Kidney tubule cell (primary cell): Measurements from ENCODE around the gene IL12RB1.
"Not testable (repeated sequence)": the region's sequence is repeated elsewhere in the genome, so short reads cannot be mapped to it uniquely, and the experiment has no call there.

Source experiments
- DNase-seq: peaks from one replicate; pipeline ENCODE4 v3.0.0-alpha.2; 2018; ENCODE audit warnings: low spot score

The IL12RB1 gene

GRCh38 chr19:18045307-18046050 is 41.3 kb downstream of the IL12RB1 start:
- no peak for DNase-seq

GRCh38 chr19:18044825-18045304 is 41.9 kb downstream of the IL12RB1 start:
- DNase-seq, result peak; percentile 88

GRCh38 chr19:18043676-18044075 is 43.1 kb downstream of the IL12RB1 start:
- DNase-seq, result no peak

DNA sequence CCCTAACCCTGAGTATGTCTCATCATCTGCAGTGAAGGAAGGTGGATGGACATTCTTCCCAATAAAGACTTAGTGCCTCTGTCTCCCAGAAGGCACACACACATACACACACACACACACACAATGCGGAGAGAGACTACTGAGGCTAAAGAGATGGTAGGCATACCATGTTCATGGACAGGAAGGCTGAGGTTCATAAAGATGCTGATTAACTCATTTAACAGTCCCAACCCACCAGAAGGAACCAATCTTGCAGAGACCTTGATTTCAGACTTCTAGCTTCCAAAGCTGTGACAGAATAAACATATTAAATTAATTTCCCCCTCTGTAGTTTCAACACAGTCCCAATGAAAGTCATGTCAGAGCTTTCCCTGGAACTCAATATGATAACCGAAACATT is 45.7 kb downstream of the IL12RB1 start:
- no peak for DNase-seq

- not testable (repeated sequence) for DNase-seq
Observed at GRCh38 chr19:18032102-18032501, 54.6 kb downstream of the IL12RB1 start.

DNA sequence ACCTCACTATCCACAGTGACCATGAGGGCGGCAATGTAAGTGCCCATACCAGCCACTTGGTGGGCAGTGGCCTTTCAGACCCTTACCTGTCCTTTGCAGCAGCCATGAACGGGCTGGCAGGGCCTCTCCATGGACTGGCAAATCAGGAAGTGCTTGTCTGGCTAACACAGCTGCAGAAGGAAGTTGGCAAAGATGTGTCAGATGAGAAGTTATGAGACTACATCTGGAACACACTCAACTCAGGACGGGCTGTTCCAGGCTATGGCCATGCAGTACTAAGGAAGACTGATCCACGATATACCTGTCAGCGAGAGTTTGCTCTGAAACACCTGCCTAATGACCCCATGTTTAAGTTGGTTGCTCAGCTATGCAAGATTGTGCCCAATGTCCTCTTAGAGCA is 55.3 kb downstream of the IL12RB1 start:
- not testable (repeated sequence) for DNase-seq

GRCh38 chr19:18029617-18030338 is 57.0 kb downstream of the IL12RB1 start:
- DNase-seq, result peak; percentile 79

GRCh38 chr19:18027151-18027550 is 59.6 kb downstream of the IL12RB1 start:
- DNase-seq, result no peak

DNA sequence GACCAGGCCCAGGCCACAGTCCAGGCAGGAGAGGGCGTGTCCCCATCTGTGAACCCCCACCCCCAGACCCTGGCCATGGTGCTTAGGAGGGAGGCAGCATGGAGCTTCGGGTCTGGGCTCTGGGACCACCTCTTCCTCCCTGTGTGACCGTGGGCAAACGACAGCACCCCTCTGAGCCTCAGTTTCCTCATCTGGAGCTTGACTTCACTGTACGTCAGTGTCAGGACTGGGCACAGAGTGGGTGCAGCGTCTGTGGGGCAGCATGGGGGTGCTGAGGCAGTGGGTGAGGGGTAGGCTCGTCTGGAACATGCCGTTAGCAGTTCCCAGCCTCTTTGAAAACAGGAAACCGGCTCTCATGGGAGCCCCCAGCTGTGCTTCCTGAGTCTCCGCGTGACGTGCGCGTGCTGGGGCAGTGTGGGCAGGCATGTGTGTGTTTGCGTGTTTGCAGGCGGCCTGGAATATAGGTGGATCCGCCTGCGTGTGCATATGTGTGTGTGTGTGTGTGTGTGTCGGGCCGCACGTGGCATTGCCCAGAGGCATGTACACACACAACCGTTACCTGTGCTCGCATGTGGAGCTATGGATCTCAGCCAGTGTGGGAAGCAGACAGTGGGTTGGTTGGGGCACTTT is 63.0 kb downstream of the IL12RB1 start:
- no peak for DNase-seq

- peak; percentile 89 for DNase-seq
Observed at GRCh38 chr19:18021121-18021755, 65.5 kb downstream of the IL12RB1 start.

DNA sequence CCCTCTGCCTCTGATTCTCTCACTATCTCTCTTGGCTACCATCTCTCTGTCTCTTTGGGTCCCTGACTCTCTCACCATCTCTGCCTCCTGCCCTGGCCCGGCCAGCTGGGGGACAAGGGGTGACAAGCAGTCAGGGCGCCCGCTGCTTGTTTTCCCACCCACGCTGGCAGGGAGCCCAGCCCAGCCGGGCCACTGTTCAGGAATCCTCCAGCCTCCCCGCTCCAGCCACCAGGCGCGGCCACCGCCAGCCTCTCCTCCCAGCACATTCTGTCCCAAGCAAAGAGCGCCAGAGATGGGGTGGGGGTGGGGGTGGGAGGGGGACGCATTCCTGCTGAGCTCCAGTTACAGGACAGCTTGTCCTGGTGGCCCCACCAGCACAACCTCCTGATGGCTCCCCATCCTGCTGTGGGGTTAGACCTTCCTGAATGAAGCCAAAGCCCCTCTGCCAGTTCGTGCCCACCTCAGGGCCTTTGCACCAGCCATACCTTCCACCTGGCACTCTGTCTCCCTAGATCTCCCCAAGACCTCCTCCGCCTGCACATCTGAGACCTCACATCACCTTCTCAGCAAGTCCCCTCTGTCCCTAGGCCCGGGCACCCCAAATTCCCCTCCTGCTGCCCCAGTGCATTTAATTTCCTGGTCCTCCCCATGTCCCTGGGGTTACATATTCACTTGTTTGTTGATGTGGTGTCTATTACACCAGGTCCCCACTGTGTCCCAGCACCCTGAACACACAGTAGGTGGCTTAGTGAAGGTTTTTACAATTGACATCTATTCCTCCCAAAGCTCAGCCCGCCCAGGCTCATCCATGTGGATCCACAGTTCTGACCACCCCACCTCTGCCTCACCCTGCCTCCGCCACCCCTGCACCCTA is 66.3 kb downstream of the IL12RB1 start:
- DNase-seq, result peak; percentile 37

DNA sequence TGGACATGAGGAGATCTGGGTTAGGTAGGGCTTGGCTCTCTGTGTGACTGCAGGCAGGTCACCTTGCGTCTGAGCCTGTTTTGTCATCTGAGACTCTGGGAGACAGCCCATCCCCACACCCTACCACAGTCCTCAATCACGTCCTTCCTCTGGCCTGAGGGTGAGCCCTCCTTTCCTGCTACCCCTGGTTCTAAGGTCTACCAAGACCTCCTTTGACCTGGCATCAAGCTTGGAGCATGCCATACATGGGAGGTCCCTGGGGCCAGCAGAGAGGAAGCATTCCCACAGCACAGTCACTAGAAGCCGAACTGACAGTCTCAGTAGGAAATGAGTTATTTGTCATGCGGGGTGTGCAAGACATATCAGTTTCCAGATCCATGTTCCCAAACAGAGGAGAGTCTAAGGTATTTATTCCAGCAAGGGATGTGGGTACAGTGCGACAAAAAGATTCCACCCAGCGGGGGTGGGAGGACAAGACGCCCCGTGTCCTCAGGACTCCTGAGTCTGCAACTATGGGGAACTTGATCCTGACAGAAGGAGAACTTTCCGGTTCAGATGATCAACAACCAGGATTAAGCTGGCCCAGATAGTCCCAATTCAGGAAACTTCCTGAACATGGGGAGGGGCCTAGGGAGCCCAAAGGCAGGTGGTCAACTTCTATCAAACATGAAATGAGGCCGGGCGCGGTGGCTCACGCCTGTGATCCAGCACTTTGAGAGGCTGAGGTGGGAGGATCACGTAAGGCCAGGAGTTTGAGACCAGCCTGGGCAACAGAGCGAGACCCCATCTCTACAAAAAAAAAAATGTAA is 69.3 kb downstream of the IL12RB1 start:
- no peak for DNase-seq

GRCh38 chr19:18016209-18016910 is 70.4 kb downstream of the IL12RB1 start:
- no peak for DNase-seq

GRCh38 chr19:18014197-18014596 is 72.5 kb downstream of the IL12RB1 start:
- DNase-seq, result no peak

GRCh38 chr19:18013210-18014111 is 73.3 kb downstream of the IL12RB1 start:
- DNase-seq, result no peak

GRCh38 chr19:18010149-18010548 is 76.6 kb downstream of the IL12RB1 start:
- DNase-seq, result no peak

- peak; percentile 64 for DNase-seq
Observed at GRCh38 chr19:18009412-18010066, 77.2 kb downstream of the IL12RB1 start.
